Endodermal cell (in vitro differentiated cells): ENCODE measurements around the gene BEND5. TPM values are rescaled to one million over a fixed set of nuclear protein-coding genes. Genes with fewer than 3 reads are reported as not detected.

Experiments used
- DNase-seq: peaks from one replicate; pipeline ENCODE4 v3.0.0-alpha.2; 2017
- H3K27ac ChIP-seq: 2 replicates; pipeline ENCODE4 v1.5.1; 2013; ENCODE audit warnings: mild to moderate bottlenecking, low read depth, low read length, moderate library complexity
- H3K27me3 ChIP-seq: 2 replicates; pipeline ENCODE4 v1.6.1; 2013; ENCODE audit warnings: mild to moderate bottlenecking, low read length, moderate library complexity; ENCODE audit not compliant: insufficient read depth, control insufficient read depth, poor library complexity, severe bottlenecking
- H3K36me3 ChIP-seq: 2 replicates; pipeline ENCODE4 v1.7.0; 2013; ENCODE audit warnings: mild to moderate bottlenecking, low read length, moderate library complexity; ENCODE audit not compliant: control insufficient read depth, insufficient read depth
- H3K4me1 ChIP-seq: one replicate; pipeline ENCODE4 v1.7.0; 2013; ENCODE audit warnings: low read length; ENCODE audit not compliant: control insufficient read depth, insufficient read depth
- H3K4me3 ChIP-seq: 2 replicates; pipeline ENCODE4 v1.5.1; 2013; ENCODE audit warnings: mild to moderate bottlenecking, low read length, moderate library complexity
- H3K9ac ChIP-seq: 2 replicates; pipeline ENCODE4 v1.6.1; 2013; ENCODE audit warnings: mild to moderate bottlenecking, low read length, moderate library complexity; ENCODE audit not compliant: poor library complexity, severe bottlenecking; ENCODE audit errors: extremely low read depth
- H3K9me3 ChIP-seq: 2 replicates; pipeline ENCODE4 v1.6.1; 2013; ENCODE audit warnings: mild to moderate bottlenecking, low read length, moderate library complexity; ENCODE audit not compliant: control insufficient read depth
- H3K27ac Mint-ChIP-seq: 2 replicates; pipeline ENCODE4 v1.8.0; 2020; ENCODE audit warnings: mixed read lengths
- H3K27me3 Mint-ChIP-seq: 2 replicates; pipeline ENCODE4 v1.8.0; 2021; ENCODE audit warnings: mild to moderate bottlenecking, mixed read lengths; ENCODE audit not compliant: insufficient read depth
- H3K36me3 Mint-ChIP-seq: 2 replicates; pipeline ENCODE4 v1.8.0; 2020; ENCODE audit warnings: low read depth, mixed read lengths
- H3K4me1 Mint-ChIP-seq: 2 replicates; pipeline ENCODE4 v1.8.0; 2020; ENCODE audit warnings: mixed read lengths
- H3K4me3 Mint-ChIP-seq: 2 replicates; pipeline ENCODE4 v1.8.0; 2020; ENCODE audit warnings: mild to moderate bottlenecking, moderate library complexity, mixed read lengths
- H3K9me3 Mint-ChIP-seq: 2 replicates; pipeline ENCODE4 v1.8.0; 2020; ENCODE audit warnings: mild to moderate bottlenecking, mixed read lengths
- CTCF ChIP-seq: fragments of 200-600 bp; sonication (generic); conservative IDR thresholded peaks from 2 replicates; pipeline ENCODE4 v1.5.0; 2021; ENCODE audit warnings: antibody characterized with exemption, mild to moderate bottlenecking
- WGBS, 2 experiments: methylation state at CpG; one replicate each; pipeline versions ENCODE4 v1.1.5 to v1.1.7; 2013; ENCODE audit warnings: missing lambda C conversion rate in 2 of 2, mixed read lengths in 1 of 2; ENCODE audit not compliant: insufficient coverage in 1 of 2, insufficient read length in 1 of 2; 5-methylcytosine and 5-hydroxymethylcytosine counted together
- total RNA-seq, 2 donors: library from RNA; stranded (reverse); fragmentation: NEBNext Ultra II Directional in 1 of 2; extraction: Animal tissue kit (Norgen Biotek cat#: 25700) in 1 of 2; gene quantifications; 2 replicates in 1 of 2; 3 replicates in 1 of 2; pipeline ENCODE4 v1.2.1, GENCODE V29; 2021

Gene BEND5
- total RNA-seq, 2 donors from 2014 or later = 5.9 to 6.1 TPM

GRCh38 chr1:48749068-48749467 is 27.6 kb downstream of the BEND5 start:
- Histone ChIP-seq H3K27ac (no peak overlapping the region), H3K36me3 (no peaks in the 10 kb centered on the region), H3K4me1 (no peaks in the 10 kb centered on the region), H3K9me3 (no peaks in the 10 kb centered on the region), H3K27me3 (no peaks in the 10 kb centered on the region), H3K9ac (no peak overlapping the region), H3K4me3 (no peak overlapping the region)
- no peak for TF ChIP-seq CTCF
- Mint-ChIP-seq H3K27ac (no peak overlapping the region), H3K27me3 (no peaks in the 10 kb centered on the region), H3K4me1 (peaks cover 10% of the 10 kb centered on the region), H3K4me3 (no peak overlapping the region), H3K36me3 (peaks cover 15% of the 10 kb centered on the region), H3K9me3 (no peaks in the 10 kb centered on the region)
- WGBS, 2 experiments = 86 to 92% methylated on average over 7 of the region's 7 CpGs
- DNase-seq = no peak

GRCh38 chr1:48746906-48747305 is 29.8 kb downstream of the BEND5 start:
- whole genome bisulfite sequencing, 2 experiments = 93 to 94% methylated on average over 3 to 5 of the region's 5 CpGs
- TF ChIP-seq CTCF = no peak
- H3K9me3 Mint-ChIP-seq = no peaks in the 10 kb centered on the region
- peaks cover 22% of the 10 kb centered on the region for H3K4me1 Mint-ChIP-seq
- H3K36me3 ChIP-seq = no peaks in the 10 kb centered on the region
- no peak overlapping the region for H3K27ac Mint-ChIP-seq
- no peak overlapping the region for H3K27ac ChIP-seq
- H3K27me3 ChIP-seq = no peaks in the 10 kb centered on the region
- H3K4me1 ChIP-seq = peaks cover 8% of the 10 kb centered on the region
- H3K9me3 ChIP-seq = no peaks in the 10 kb centered on the region
- no peak for DNase-seq
- H3K4me3 Mint-ChIP-seq = no peak overlapping the region
- no peak overlapping the region for H3K9ac ChIP-seq
- no peak overlapping the region for H3K4me3 ChIP-seq
- peaks cover 15% of the 10 kb centered on the region for H3K36me3 Mint-ChIP-seq
- H3K27me3 Mint-ChIP-seq = no peaks in the 10 kb centered on the region

- Mint-ChIP-seq H3K27me3 (no peaks in the 10 kb centered on the region), H3K36me3 (peaks cover 15% of the 10 kb centered on the region), H3K4me1 (peaks cover 22% of the 10 kb centered on the region), H3K9me3 (no peaks in the 10 kb centered on the region), H3K27ac (no peak overlapping the region), H3K4me3 (no peak overlapping the region)
- no peak for TF ChIP-seq CTCF
- Histone ChIP-seq H3K4me1 (peaks cover 9% of the 10 kb centered on the region), H3K9ac (no peak overlapping the region), H3K36me3 (peaks cover 3% of the 10 kb centered on the region), H3K27me3 (no peaks in the 10 kb centered on the region), H3K27ac (no peak overlapping the region), H3K4me3 (no peak overlapping the region), H3K9me3 (no peaks in the 10 kb centered on the region)
- no peak for DNase-seq
- WGBS, 2 experiments = 94 to 100% methylated on average over 1 to 2 of the region's 2 CpGs
These were observed 32.7 kb downstream of the BEND5 start for GRCh38 chr1:48744032-48744431.
